HG02759 (cell line): Measurements from ENCODE around the gene WDR93.

Experiments
- ATAC-seq: cut with Tn5 transposase; IDR thresholded peaks from one replicate; pipeline ENCODE4 v1.9.1; 2021; ENCODE audit warnings: mild to moderate bottlenecking, moderate library complexity; ENCODE audit not compliant: unreplicated experiment

The WDR93 gene

DNA sequence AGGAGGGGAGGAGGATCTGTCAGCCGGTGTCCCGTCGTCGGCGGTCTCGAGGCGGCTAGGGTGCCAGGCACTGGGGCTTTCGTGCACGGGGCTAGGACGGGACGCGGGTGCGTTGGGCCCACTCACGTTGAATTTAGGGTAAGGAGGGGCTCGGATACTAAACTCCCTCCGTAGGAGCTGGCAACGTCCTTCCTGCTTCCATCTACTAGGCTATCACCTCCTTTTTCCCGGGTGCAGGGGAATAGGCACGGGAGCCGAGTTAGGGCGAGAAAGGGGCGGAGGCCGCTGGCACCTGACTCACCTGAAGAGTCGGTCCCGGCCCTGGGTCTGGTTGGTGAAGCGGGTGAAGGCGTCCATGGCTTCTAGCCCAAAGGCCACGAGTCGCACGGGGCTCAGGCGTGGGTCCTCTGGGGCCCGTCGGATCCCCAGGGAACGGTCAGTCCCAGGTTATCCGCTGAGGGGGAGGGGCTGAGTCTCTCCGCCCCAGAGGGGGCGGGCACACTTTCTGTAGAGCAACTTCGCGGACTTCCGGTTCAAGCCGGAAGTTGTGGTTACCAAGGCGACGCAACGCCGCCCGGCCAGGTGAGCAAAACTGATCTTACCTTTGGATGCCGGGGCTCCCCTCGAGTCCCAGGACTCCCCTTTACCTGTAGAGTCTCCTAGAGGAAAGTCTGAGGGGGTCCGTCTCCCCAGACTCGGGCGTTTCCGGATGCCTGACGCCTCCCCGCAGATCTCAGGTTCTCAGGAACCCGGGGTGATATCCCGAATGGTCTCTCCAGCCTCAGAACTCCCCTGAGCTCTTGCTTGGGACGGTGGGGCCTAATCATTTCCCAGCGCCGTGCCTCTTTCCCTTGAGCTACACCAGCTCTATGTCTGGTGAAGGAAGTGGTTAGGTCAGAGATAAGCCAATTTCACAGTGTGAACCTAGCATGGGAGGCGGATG is at the start of gene WDR93, which contains the start of gene PEX11A:
TSS of gene WDR93 (plus strand) at position 536 of the 943 bp plus-strand sequence. CDS start 10,936 bp downstream, outside the sequence.
TSS of gene PEX11A (minus strand) at position 479 of the 943 bp plus-strand sequence. CDS start at position 357, 122 bp downstream.
- peak; percentile 92 for ATAC-seq

DNA sequence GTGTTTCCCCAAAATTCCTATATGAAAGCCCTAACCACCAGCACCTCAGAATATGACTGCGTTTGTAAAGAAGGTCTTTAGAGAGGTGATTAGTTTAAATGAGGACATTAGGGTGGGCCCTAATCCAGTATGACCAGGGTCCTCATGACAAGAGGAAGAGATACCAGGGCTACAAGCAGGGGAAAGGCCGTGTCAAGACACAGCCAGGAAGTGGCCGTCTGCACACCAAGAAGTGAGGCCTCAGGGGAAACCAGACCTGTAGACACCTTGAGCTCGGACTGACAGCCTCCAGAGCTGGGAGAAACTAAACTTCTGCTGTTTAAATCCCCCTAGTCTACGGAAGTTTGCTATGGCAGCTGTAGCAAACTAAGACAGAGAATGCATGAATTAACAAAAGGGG is 49.6 kb upstream of the WDR93 start:
- ATAC-seq = no peak

DNA sequence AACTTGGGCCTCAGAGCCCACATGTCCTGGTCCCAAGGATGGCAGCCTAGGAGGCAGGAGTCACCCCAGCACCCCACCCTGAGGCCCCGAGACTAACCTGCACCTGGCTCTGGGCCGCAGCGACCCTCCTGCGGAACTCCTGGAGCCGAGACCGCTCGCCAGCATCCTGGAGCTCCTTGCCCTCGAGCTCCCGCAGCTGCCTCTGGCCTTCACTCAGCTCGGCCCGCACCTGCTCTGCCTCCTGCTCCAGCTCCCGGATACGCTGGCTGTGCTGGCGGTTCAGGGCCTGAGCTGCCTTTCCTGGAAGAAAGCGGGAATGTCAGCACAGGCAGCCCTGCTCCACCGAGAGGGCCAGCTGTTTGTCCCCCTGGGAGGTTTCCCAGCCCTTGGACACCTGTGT is 48.5 kb upstream of the WDR93 start:
- no peak for ATAC-seq

DNA sequence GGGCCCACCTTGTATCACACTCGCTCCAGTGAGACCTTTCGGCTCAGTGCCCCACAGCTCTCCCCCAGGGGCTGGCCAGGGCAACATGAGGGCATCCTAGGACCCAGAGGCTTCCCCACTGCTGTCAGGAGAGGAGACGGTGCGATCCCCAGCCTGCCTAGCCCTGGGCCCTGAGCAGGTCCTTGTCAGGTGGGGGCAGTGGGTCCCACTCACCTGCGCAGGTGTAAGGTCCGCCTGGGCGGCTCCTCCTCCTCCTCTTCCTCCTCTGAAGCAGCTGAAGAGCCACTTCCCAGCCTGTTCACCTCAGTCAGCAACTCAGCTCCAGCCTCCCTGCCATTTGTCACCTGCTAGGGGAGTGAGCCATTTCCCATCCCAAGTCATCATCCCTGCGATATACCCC is 44.9 kb upstream of the WDR93 start:
- no peak for ATAC-seq

DNA sequence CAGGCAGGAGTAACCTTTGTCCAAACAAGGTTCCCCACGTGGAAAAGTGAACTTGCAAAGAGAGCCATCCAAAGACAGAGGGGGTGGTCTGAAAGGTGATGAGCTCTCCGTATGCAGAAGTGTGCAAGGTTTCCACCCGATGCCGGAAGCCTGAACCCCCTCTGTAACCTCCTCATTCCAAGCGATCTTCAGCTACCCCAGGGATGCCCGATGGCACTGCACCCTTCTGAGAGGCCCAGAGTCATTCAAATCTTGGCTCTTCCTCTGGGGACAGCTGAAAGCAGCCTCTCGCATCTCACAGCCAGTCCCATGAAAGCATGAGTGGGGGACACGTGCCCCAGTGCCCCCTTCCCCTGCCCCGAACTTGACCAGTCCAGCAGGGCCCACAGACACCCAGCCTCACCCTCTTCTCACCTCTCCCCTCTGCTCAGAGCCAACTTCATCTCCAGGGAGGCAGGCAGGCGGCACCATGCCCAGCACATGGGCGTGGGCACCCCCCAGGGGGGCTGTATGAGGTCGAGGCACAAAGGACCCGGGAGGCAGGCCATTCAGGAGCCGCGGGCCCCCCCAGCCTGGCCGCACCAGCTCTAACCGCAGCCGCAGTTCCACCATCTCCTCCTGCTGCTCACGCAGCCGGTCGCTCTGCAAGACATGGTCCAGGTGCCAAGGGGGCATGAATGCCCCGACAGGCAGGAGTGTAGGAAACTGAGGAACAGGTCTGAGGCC is 44.0 kb upstream of the WDR93 start:
- ATAC-seq = no peak

DNA sequence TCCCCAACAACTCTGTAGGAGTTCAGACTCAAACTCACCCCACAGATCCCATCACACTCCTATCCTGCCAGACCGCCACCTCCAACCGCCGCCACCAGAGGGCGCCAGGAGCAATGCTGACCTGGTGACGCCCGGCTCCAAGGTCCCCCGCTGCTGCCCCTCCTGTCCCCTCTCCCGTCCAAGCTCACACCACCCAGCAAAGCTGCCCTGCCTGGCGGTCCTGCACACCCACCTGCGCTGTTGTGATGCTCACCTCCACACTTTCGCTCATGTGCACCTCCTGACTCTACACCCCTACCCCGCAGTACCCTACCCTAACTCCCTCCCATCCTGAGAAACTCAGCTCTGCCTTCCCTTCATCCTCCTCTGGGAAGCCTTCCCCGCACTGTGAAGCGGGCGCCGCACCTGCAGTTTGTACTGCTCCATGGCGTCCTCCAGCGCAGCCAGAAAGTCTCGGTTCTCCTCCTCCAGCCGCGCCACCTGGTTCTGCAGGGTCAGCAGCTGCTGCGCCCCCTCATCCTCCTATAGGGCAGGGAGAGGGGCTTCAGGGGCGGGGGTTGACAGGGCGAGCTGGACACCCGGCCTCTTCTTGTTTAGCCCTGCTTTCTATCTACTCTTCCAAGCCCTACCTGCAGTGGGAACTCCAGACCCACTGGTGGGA is 43.3 kb upstream of the WDR93 start:
- ATAC-seq = no peak

DNA sequence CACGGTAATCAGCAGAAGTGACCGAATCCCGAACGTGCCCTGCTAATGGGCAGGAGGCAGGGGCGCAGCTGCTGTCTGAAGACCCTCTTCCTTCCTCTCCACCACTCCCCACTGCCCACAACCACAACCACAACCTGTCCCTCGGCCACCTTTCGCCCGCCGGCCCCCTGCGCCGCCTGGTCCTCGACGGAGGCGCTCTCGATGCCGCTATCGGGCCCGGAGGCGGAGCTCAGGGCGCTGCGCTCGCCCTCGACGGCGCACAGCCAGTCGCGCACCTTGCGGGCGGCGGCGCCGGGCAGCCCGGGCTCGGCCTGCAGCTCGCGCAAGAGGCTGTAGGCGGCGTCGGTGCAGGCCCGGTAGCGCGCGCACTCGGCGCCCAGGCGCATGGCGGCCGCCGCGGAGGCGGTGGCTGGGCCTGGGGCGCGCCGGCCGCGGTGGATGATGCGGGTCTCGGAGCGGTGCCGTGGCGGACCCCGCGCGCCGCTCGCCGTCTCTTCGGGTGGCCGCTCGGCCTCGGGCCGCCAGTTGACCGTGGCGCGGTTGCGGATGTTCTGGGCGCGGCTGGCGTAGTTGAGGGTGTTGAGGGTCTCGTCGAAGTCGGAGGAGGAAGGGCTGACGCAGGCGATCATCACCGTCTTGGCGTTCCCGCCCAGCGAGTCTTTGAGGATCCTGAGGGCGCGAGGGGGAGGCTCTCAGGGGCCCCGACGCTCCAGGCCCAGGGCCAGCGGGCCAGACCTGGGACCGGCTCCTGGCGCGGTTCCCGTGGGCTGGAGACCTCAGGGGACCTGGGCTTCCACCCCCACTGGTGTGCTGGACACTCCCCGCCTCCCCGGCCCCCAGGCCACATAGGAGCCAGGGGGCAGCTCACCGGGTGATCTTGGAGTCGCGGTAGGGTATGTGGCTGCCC is 42.3 kb upstream of the WDR93 start:
- ATAC-seq = no peak

DNA sequence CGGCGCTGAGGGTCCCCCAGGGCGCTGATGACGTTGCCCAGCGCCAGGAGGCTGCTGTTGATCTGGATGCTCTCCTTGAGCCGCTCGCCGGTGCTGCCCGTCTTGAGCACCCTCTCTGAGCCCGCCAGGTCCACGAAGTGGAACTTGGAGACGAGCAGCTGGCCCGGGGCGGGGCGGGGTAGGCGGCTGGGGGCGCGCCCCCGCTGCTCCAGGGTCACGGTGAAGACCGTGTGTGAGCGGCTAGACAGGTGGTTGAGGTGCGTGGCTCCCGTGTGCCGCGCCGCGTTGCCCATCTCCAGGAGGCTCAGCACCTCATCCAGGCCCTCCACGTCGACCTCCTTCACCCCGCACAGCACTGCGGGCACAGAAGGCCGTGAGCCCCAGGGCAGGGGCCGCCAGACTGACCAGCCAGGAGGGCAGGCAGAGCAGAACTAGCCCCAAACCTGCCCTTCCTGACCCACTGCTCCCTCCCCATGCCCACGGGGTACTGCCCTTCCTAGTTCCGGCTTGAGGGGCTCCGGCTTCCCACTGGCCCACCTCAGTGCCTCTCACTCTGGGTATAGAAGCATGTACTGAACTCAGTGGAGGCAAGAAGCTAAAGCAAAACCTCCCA is 41.5 kb upstream of the WDR93 start:
- ATAC-seq = no peak

DNA sequence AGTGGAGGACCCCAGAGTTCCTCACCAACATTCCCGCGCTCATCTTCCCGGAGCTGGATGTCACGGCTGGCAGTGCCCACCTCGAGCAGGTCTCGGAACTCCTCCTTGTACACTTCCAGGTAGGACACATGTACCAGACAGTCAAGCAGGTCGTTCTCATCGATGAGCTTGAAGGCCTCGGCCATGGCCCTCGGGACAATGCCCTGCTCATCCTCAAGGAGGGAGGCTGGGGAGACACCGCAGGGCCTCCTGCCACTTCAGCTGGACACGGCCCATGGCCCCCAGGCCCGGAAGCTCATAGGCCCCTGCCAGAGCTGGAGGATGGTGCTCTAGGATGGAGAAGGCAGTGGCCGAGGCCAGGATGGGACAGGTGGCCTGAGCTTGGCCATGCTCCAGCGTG is 40.9 kb upstream of the WDR93 start:
- ATAC-seq = no peak

DNA sequence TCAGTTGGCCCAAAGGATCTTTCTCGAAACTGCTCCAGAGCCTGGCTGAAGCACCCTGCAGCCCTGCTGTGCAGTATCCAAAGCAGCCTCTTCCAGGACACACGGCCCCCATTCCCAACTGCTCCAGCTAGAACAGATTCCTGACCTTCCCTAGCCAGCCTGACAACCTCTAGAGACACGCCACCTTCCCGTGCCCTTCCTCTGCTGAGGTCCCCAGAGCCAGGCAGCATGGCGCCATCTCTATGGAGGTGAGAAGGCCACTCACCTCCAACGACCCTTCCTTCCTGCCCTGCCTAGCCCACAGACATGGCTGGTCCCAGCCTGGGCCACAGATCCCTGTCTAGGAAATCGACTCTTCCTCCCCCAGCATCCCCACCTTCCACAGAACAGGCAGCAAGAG is 38.5 kb upstream of the WDR93 start:
- ATAC-seq = no peak

DNA sequence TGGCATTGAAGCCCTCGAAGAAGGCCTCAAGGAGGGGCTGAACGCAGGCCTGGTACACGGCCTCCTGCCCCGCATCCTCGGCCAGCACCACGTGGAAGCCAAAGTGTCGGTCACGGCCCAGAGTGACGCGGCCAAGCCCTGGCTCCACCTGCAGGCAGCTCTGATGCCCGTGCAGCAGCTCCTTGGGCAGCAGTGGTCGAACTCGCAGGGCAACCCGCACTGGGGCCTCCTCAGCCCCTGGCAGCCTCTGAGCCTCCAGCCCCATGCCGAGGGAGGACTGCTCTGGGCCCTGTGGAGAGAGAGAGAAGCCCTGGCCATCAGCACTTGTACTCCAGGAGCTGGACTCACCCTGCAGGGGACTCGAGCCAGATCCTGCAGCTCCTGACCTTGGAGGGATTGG is 37.9 kb upstream of the WDR93 start:
- no peak for ATAC-seq

DNA sequence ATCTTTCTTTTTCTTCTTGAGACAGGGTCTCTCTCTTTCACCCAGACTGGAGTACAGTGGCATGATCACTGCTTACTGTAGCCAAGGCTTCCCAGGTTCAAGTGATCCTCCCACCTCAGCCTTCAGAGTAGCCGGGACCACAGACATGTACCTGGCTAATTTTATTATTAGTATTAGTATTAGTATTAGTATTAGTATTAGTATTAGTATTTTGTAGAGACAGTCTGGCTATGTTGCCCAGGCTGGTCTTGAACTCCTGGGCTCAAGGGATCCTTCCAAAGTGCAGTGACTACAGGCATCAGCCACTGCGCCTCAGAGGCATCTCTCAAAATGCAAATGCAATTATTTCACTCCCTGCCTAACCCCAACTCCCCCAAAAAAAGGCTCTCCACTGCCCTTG is 37.0 kb upstream of the WDR93 start:
- no peak for ATAC-seq

DNA sequence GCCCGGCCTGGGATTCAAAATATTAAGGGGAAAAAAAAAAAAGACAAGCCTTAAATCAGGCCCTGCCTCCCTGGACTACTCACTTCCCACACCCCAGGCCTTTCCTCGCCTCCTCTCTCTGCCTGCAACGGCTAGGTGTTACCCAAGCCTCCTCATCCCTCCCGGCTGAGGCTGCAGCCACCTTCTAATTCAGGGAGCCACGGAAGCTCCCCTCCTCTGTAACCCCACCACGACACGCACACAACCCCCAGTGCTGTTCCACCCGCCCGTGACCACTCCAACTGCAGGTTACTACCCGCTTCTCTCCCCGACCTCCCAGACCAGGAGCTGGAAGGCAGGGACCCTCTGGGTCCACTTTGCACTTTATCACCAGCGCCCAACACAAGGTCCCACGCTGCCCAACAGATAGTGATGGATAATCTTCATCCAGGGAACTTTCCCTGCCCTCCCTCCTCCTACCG is 36.3 kb upstream of the WDR93 start:
- ATAC-seq = no peak

DNA sequence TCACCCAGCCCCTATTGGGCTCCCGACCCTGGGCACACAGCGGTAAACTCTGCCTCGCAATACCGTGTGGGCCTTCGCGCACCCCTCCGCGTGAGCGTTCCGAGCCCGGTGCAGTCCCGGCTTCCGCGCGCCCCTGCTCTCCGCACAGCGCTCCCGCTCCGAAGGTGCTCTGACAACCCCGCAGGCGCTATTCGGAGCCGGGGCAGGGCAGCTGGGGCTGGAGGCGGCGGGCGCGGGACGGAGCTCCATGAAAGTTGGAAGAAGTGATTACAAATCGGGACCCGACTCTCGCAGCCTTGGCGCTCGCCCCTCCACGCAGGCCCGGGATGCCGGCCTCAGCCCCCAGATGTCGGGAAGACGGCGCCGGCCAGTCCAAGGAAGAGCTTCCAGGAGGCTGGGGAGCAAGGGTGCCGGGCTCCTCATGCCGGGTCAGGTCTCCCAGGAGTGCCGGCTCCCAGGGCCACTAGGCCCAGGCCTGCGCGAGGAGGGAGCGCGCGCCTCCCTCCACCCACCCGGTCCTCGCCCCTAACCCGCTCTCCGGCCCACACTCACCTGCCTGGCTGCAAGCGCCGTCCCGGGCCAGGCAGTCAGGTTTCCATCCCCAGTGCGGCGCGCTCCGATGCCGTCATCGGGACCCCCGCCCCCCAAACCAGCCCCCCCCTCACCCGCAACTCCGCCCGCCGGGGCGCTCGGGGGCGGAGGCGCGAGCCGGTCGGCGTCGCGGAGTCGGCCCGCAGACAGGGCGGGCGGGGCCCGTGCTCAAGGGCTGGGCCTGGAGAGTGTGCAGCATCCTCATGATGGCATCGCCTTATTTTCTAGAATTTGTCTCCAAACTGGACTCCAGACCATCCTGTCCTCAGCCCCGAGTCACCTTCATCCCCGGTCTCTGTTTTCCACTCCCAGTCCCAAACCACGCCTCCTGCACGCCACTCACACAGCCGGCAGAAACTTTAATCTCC is 35.5 kb upstream of the WDR93 start, which contains the start of gene KIF7:
TSS of gene KIF7 (minus strand) at position 621 of the 959 bp plus-strand sequence. CDS start 2,537 bp downstream, outside the sequence.
- ATAC-seq = peak; percentile 43

DNA sequence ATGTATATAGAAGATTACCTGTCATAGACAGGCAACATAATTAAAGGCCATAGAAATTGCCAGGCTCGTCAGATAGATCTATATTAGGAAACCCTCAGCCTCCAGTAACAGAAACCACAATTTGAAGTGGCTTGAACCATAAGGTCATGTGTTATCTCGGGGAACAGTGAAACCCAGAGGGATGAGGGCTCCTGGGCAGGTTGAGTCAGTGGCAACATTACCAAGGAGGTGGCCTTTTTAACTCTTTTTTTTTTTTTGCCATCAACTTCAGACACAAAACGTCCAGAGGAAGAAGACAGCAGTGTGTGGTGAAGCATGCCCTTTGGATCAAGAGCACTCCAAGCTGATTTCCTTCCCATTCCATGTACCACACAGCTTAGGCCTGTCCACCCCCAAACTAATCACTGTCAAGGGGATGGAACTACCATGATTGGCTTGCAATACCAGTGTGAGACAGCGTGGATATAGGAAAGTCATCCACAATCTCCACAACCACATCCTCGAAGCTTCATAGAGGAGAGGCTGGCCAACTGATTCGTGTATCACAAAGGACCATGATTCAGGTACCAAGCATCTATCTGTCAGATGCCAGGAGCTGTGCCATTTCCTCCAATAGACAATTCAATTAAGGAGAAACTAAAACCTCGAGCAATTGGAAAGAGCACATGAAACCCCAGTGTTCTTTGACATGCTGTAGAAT is 34.3 kb upstream of the WDR93 start:
- ATAC-seq = no peak

DNA sequence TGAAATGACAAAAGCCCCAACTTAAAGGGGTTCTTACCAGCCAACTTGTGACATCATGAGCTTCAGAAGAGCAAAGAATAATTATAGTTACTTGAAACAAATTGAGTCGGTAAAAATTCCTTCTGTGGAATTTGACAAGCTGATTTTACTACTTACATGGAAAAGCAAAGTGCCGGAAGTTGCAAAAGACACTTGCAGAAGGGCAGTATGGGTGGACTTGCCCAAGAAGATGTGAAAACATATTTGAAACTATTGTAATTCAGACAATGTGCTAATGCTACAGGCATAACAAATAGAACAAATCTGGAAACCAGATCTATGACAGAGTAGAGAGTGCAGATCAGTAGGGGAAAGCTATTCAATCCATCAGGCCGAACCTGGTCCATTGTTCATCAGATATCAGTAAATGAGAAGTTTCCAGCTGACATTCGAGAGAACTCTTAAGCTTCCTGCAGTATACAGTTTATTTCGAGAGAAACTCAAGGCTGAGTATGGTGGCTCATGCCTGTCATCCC is 32.9 kb upstream of the WDR93 start:
- no peak for ATAC-seq

DNA sequence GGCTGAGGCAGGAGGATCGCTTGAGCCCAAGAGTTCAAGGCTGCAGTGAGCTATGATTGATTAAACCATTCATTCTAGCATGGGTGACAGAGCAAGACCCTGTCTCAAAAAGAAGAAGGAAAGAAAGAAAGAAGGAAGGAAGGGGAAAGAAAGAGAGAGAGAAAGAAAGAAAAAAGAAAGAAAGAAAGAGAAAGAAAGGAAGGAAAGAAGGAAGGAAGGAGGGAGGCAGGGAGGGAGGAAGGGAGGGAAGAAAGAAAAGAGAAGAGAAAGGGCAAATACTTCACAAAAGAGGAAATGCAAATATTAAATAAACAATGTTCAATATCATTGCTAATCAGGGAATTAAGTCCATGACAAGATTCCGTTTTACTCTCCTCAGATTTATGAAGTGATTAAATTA is 31.3 kb upstream of the WDR93 start:
- no peak for ATAC-seq

DNA sequence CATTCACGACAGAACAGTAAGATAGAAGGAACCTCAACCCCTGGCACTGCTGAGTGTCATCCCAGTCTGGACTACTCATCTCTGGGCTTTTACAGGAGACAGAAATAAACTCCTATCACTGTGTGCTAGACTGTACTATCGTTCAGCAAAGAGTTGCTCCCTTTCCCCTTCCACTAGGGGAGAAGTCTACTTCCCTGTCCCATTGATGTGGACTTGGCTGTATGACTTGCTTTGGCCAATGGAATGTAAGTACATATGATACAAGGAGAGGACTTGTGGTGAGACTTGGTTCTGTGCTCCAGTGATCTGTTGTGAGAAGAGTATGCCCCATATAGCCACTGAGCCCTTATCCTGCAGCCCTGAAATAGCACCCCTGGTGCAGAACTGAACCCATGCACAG is 30.1 kb upstream of the WDR93 start:
- ATAC-seq = no peak
